SU-DHL-6 (cell line): ENCODE data around the gene CYP39A1.
"Not testable (repeated sequence)": the region's sequence is repeated elsewhere in the genome, so short reads cannot be mapped to it uniquely, and the experiment has no call there.

Source experiments
- H2AFZ ChIP-seq: fragments of 200-600 bp; sonication (generic); 2 replicates; pipeline ENCODE4 v1.6.1; 2014; ENCODE audit warnings: low read depth, mild to moderate bottlenecking, moderate library complexity, mixed read lengths, antibody characterized with exemption, low read length; ENCODE audit not compliant: severe bottlenecking
- H3F3A ChIP-seq: fragments of 200-600 bp; shearing (Covaris generic); 2 replicates; pipeline ENCODE4 v1.6.0; 2016; ENCODE audit warnings: antibody characterized with exemption, mild to moderate bottlenecking; ENCODE audit not compliant: insufficient read depth
- H3K27ac ChIP-seq: fragments of 200-600 bp; sonication (generic); 2 replicates; pipeline ENCODE4 v1.5.1; 2016; ENCODE audit warnings: low read depth, mild to moderate bottlenecking, low read length, moderate library complexity, mixed read lengths
- H3K27me3 ChIP-seq: fragments of 200-600 bp; sonication (generic), shearing (Covaris generic); 2 replicates; pipeline ENCODE4 v1.6.0; 2014; ENCODE audit warnings: mild to moderate bottlenecking, low read length
- H3K36me3 ChIP-seq: fragments of 200-600 bp; sonication (generic); 2 replicates; pipeline ENCODE4 v1.6.1; 2014; ENCODE audit warnings: mild to moderate bottlenecking, low read length, mixed read lengths
- H3K4me2 ChIP-seq: fragments of 300-600, 200-600 bp; shearing (Covaris generic), sonication (generic); 2 replicates; pipeline ENCODE4 v1.6.0; 2014; ENCODE audit warnings: low read length, low read depth, mild to moderate bottlenecking; ENCODE audit not compliant: poor library complexity, severe bottlenecking
- H3K4me3 ChIP-seq: fragments of 200-600 bp; sonication (generic); 2 replicates; pipeline ENCODE4 v1.5.1; 2014; ENCODE audit warnings: antibody characterized with exemption, low read length, mild to moderate bottlenecking, mixed read lengths; ENCODE audit not compliant: insufficient read depth, poor library complexity, severe bottlenecking
- H3K79me2 ChIP-seq: fragments of 200-600 bp; sonication (generic); 2 replicates; pipeline ENCODE4 v1.6.1; 2014; ENCODE audit warnings: mild to moderate bottlenecking, low read length, moderate library complexity; ENCODE audit not compliant: insufficient read depth
- H3K9ac ChIP-seq: fragments of 200-600 bp; sonication (generic); 2 replicates; pipeline ENCODE4 v1.7.0; 2014; ENCODE audit warnings: mild to moderate bottlenecking, low read length
- H3K9me2 ChIP-seq: fragments of 200-600 bp; sonication (generic); replicated peaks from 2 replicates; pipeline ENCODE4 v1.6.1; 2014; ENCODE audit warnings: low read length; ENCODE audit not compliant: insufficient read depth
- H3K9me3 ChIP-seq: fragments of 200-600 bp; sonication (generic); 2 replicates; pipeline ENCODE4 v1.6.1; 2014; ENCODE audit warnings: low read length, mixed read lengths; ENCODE audit not compliant: insufficient read depth
- H4K20me1 ChIP-seq: fragments of 200-600 bp; sonication (generic); 2 replicates; pipeline ENCODE4 v1.6.1; 2014; ENCODE audit warnings: low read depth, mild to moderate bottlenecking, antibody characterized with exemption, low read length, moderate library complexity, mixed read lengths
- CTCF ChIP-seq: fragments of 200-600 bp; sonication (generic); IDR thresholded peaks from one replicate; pipeline ENCODE4 v1.5.1; 2017; ENCODE audit warnings: antibody characterized with exemption, mild to moderate bottlenecking, low read length, moderate library complexity; ENCODE audit not compliant: insufficient read depth, poor library complexity, severe bottlenecking
- EZH2phosphoT487 ChIP-seq: fragments of 200-600 bp; sonication (generic), shearing (Covaris generic); conservative IDR thresholded peaks from 2 replicates; pipeline ENCODE4 v1.6.1; 2018; ENCODE audit warnings: mild to moderate bottlenecking, antibody characterized with exemption, low read length, moderate library complexity, mixed read lengths

The CYP39A1 gene

GRCh38 chr6:46651006-46651405 is 1.6 kb downstream of the CYP39A1 start:
- H3K36me3 ChIP-seq = peaks cover 39% of the 10 kb centered on the region
- peak overlapping the region; percentile 79 for H3K4me3 ChIP-seq
- H3K9me2 ChIP-seq = no peaks in the 10 kb centered on the region
- no peaks in the 10 kb centered on the region for H4K20me1 ChIP-seq
- no peaks in the 10 kb centered on the region for H3K9me3 ChIP-seq
- H3K4me2 ChIP-seq = peak overlapping the region; percentile 92
- peaks cover 92% of the 10 kb centered on the region for H3K79me2 ChIP-seq
- H3K27ac ChIP-seq = peak overlapping the region; percentile 96
- no peaks in the 10 kb centered on the region for H3K27me3 ChIP-seq
- H3K9ac ChIP-seq = peak overlapping the region; percentile 82
- no peak overlapping the region for H2AFZ ChIP-seq
- H3F3A ChIP-seq = peaks cover 64% of the 10 kb centered on the region
- TF ChIP-seq EZH2phosphoT487 (no peak), CTCF (no peak)

GRCh38 chr6:46648869-46649492 is 3.6 kb downstream of the CYP39A1 start:
- Histone ChIP-seq H4K20me1 (no peaks in the 10 kb centered on the region), H2AFZ (no peak overlapping the region), H3K4me2 (peak overlapping the region; percentile 92), H3K27me3 (no peaks in the 10 kb centered on the region), H3K36me3 (peaks cover 42% of the 10 kb centered on the region), H3K9me3 (no peaks in the 10 kb centered on the region), H3K9me2 (no peaks in the 10 kb centered on the region), H3K27ac (peak overlapping the region; percentile 96), H3F3A (peaks cover 75% of the 10 kb centered on the region), H3K9ac (peak overlapping the region; percentile 82), H3K79me2 (peaks cover 92% of the 10 kb centered on the region), H3K4me3 (peak overlapping the region; percentile 79)
- no peak for TF ChIP-seq EZH2phosphoT487
- TF ChIP-seq CTCF = peak; percentile 20

GRCh38 chr6:46648108-46648507 is 4.5 kb downstream of the CYP39A1 start:
- H3K79me2 ChIP-seq = peaks cover 92% of the 10 kb centered on the region
- not testable (repeated sequence) for H4K20me1 ChIP-seq, H3K27ac ChIP-seq, H3K27me3 ChIP-seq, H3K9ac ChIP-seq, H3K9me2 ChIP-seq, H2AFZ ChIP-seq, H3K4me3 ChIP-seq, H3K4me2 ChIP-seq, H3K9me3 ChIP-seq
- H3K36me3 ChIP-seq = peaks cover 42% of the 10 kb centered on the region
- H3F3A ChIP-seq = peaks cover 79% of the 10 kb centered on the region

GRCh38 chr6:46645265-46645664 is 7.4 kb downstream of the CYP39A1 start:
- Histone ChIP-seq H3K9me3 (no peaks in the 10 kb centered on the region), H3K9me2 (no peaks in the 10 kb centered on the region), H3K4me3 (peak overlapping the region; percentile 36), H2AFZ (no peak overlapping the region), H3K36me3 (peaks cover 36% of the 10 kb centered on the region), H4K20me1 (no peaks in the 10 kb centered on the region), H3K4me2 (peak overlapping the region; percentile 76), H3F3A (peaks cover 88% of the 10 kb centered on the region), H3K27ac (peak overlapping the region; percentile 88), H3K27me3 (no peaks in the 10 kb centered on the region), H3K79me2 (peaks cover 80% of the 10 kb centered on the region), H3K9ac (no peak overlapping the region)
- no peak for TF ChIP-seq EZH2phosphoT487
- TF ChIP-seq CTCF = no peak
